K562 (cell line): ENCODE results near the gene SSH3. TPM values are rescaled to one million over a fixed set of nuclear protein-coding genes. Genes with fewer than 3 reads are reported as not detected.

ENCODE experiments used
- FOXM1 ChIP-seq, 2 experiments: fragments of 450-650 bp in 1 of 2; sonication (generic) in 1 of 2; formaldehyde crosslinking in 1 of 2; IDR thresholded peaks; 2 replicates each; pipeline versions ENCODE4 v1.6.1 to v1.9.0; 2017 to 2022; ENCODE audit warnings: low read depth in 2 of 2, mild to moderate bottlenecking in 2 of 2, missing genetic modification reagents in 1 of 2, moderate library complexity in 1 of 2
- HDAC2 ChIP-seq: fragments of 450-650 bp; IDR thresholded peaks from 2 replicates; pipeline ENCODE4 v1.6.1; 2016; ENCODE audit warnings: mild to moderate bottlenecking
- KLF1 ChIP-seq: fragments of 450-650 bp; IDR thresholded peaks from 2 replicates; pipeline ENCODE4 v1.6.1; 2016; ENCODE audit warnings: missing genetic modification characterization, missing compliant biosample characterization
- LARP7 ChIP-seq: fragments of 450-650 bp; IDR thresholded peaks from 2 replicates; pipeline ENCODE4 v1.6.1; 2016
- MIER1 ChIP-seq: fragments of 450-650 bp; IDR thresholded peaks from 2 replicates; pipeline ENCODE4 v1.6.1; 2016; ENCODE audit warnings: antibody characterized with exemption, mild to moderate bottlenecking, low read depth
- NEUROD1 ChIP-seq: fragments of 150-350 bp; IDR thresholded peaks from 2 replicates; pipeline ENCODE4 v1.6.1; 2014; ENCODE audit warnings: borderline replicate concordance, low read length, low read depth; ENCODE audit not compliant: partially characterized antibody
- POLR3A ChIP-seq: IDR thresholded peaks from 2 replicates; pipeline ENCODE4 v1.6.1; 2011; ENCODE audit warnings: borderline replicate concordance, mild to moderate bottlenecking, moderate library complexity; ENCODE audit not compliant: insufficient read length, insufficient read depth; ENCODE audit errors: extremely low read depth
- PTRF ChIP-seq: fragments of 450-650 bp; IDR thresholded peaks from 2 replicates; pipeline ENCODE4 v1.6.1; 2016; ENCODE audit warnings: mild to moderate bottlenecking, missing genetic modification characterization, missing compliant biosample characterization
- SIX5 ChIP-seq, 2 experiments: IDR thresholded peaks; 2 replicates each; pipeline ENCODE4 v1.6.1; 2011; ENCODE audit warnings: low read length in 2 of 2, borderline replicate concordance in 1 of 2, low read depth in 1 of 2, mild to moderate bottlenecking in 1 of 2, moderate library complexity in 1 of 2; ENCODE audit not compliant: insufficient read depth in 1 of 2
- TAF1 ChIP-seq: IDR thresholded peaks from 2 replicates; pipeline ENCODE4 v1.6.1; 2011; ENCODE audit warnings: mild to moderate bottlenecking, low read length, moderate library complexity; ENCODE audit not compliant: insufficient read depth, control insufficient read depth, severe bottlenecking; ENCODE audit errors: extremely low read depth
- TAL1 ChIP-seq: fragments of 450-650 bp; IDR thresholded peaks from 2 replicates; pipeline ENCODE4 v1.6.1; 2016; ENCODE audit warnings: mild to moderate bottlenecking
- ZBTB43 ChIP-seq: sonication (generic); formaldehyde crosslinking; IDR thresholded peaks from 2 replicates; pipeline ENCODE4 v1.8.0; 2023; ENCODE audit warnings: mild to moderate bottlenecking, missing genetic modification reagents
- ZFPM2 ChIP-seq: fragments of 250-450 bp; sonication (Bioruptor Pico); IDR thresholded peaks from 2 replicates; pipeline ENCODE4 v1.5.1; 2022; ENCODE audit warnings: mild to moderate bottlenecking
- ZNF121 ChIP-seq: sonication (generic); formaldehyde crosslinking; conservative IDR thresholded peaks from 2 replicates; pipeline ENCODE4 v1.8.0; 2022; ENCODE audit warnings: missing genetic modification reagents
- ZNF445 ChIP-seq: fragments of 250-450 bp; sonication (Bioruptor Pico); IDR thresholded peaks from 2 replicates; pipeline ENCODE4 v1.4.0; 2020; ENCODE audit warnings: low read depth, mild to moderate bottlenecking, moderate library complexity
- ZNF609 ChIP-seq: sonication (generic); formaldehyde crosslinking; IDR thresholded peaks from 2 replicates; pipeline ENCODE4 v1.8.1; 2023; ENCODE audit warnings: missing genetic modification reagents, mild to moderate bottlenecking, borderline replicate concordance
- polyA plus RNA-seq, 8 experiments: library from polyadenylated mRNA; depleted of rRNA in 4 of 8; stranded (reverse) in 5 of 8; unstranded in 3 of 8; fragments of >200 nt; fragmentation: Nextera tagmentation in 2 of 8; fragmentation: Illumina TruSeq in 1 of 8; extraction: Ambion mirVana in 2 of 8; extraction: Trizol in 1 of 8; gene quantifications; 2 replicates each; pipeline versions ENCODE4 v1.2.1 to v1.2.3, GENCODE V29; 2011 to 2014; ENCODE audit warnings: inconsistent platforms in 1 of 8, missing spikeins in 1 of 8
- total RNA-seq, 7 experiments: library from RNA; depleted of rRNA in 6 of 7; stranded (reverse); fragments of >200 nt in 6 of 7; fragmentation: Illumina TruSeq in 2 of 7; extraction: Trizol in 2 of 7; gene quantifications; 2 replicates each; pipeline versions ENCODE4 v1.2.1 to v1.2.3, GENCODE V29; 2011 to 2021; ENCODE audit warnings: low replicate concordance in 1 of 7
- TF ChIP-seq, protein P1 (sequence below), 2 experiments: fragments of 200-800 bp in 1 of 2; sonication (Bioruptor generic) in 1 of 2; sonication (generic) in 1 of 2; formaldehyde crosslinking in 1 of 2; IDR thresholded peaks in 1 of 2; conservative IDR thresholded peaks in 1 of 2; 2 replicates each; pipeline versions ENCODE4 v1.5.0 to v1.6.1; 2016 to 2020; ENCODE audit warnings: missing compliant biosample characterization in 1 of 2, missing genetic modification characterization in 1 of 2, missing genetic modification reagents in 1 of 2

Gene SSH3
- total and polyA plus RNA-seq, 9 of the 15 experiments (the other 6 are each of a cell fraction or from before 2014, with no cell fraction given), result 0.07 to 1.0 (median 0.24) TPM; not detected in 3

DNA sequence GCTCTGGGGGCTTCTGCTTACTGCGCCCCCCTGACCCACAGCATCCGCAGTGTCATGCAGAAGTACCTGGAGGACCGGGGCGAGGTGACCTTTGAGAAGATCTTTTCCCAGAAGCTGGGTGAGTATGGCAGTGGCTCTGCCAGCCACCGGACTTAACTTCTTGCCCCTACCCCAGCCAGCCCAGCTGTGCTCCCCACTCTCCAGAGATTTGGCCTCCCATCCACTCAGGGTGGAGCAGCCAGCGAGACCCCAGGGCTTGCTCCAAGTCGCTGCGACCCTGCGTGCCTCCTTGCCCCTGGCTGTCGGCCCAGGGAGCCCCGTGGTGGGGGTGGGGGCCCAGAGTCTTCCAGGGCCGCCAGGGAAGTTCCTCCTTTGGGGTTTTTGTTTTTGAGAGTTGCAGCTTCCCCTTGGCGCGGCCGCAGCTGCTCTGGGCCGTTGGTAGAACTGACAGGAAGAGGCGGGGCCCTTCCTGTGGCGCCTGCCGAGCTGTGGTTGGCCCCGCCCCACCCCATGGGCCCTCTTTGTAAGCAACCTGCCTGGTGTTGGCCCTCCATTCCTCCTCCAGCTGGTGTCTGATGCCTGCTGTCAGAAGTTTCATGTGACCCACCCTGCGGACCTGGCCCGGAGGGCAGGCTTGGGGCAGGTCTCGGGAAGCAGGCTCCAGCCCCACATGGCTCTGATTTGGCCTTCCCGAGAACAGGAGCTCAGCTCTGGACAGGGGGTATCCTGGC, 25.9 kb upstream of the SSH3 start (continued):
- no peak for TF ChIP-seq ZNF609 (CRISPR knock-in tag)
- TF ChIP-seq ZNF445 (CRISPR knock-in tag), result no peak
- TF ChIP-seq MIER1, result no peak
- no peak for TF ChIP-seq NEUROD1
- no peak for TF ChIP-seq LARP7
- no peak for TF ChIP-seq POLR3A
- TF ChIP-seq HDAC2, result no peak
- TF ChIP-seq SIX5 (IDR thresholded peaks at IDR 0.05; ENCODE audit: borderline replicate concordance in 1 of 2, insufficient read depth in 1 of 2, low read depth in 1 of 2, low read length in 2 of 2), result no peak
- TF ChIP-seq ZNF121 (CRISPR knock-in tag), result no peak
- TF ChIP-seq ZFPM2 (CRISPR knock-in tag), result no peak
- TF ChIP-seq, protein P1, sequence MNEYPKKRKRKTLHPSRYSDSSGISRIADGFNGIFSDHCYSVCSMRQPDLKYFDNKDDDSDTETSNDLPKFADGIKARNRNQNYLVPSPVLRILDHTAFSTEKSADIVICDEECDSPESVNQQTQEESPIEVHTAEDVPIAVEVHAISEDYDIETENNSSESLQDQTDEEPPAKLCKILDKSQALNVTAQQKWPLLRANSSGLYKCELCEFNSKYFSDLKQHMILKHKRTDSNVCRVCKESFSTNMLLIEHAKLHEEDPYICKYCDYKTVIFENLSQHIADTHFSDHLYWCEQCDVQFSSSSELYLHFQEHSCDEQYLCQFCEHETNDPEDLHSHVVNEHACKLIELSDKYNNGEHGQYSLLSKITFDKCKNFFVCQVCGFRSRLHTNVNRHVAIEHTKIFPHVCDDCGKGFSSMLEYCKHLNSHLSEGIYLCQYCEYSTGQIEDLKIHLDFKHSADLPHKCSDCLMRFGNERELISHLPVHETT (CRISPR knock-in tag; conservative IDR thresholded peaks at IDR 0.05 in 1 of 2, IDR thresholded peaks at IDR 0.05 in 1 of 2), result peak in 1 of 2 experiments; percentile 91; a peak in 2 of 4 replicates
- peak; percentile 66 for TF ChIP-seq FOXM1 (IDR thresholded peaks at IDR 0.05; ENCODE audit: low read depth)
- no peak for TF ChIP-seq FOXM1 (CRISPR knock-in tag; IDR thresholded peaks at IDR 0.05; ENCODE audit: low read depth)
- peak; percentile 68 for TF ChIP-seq TAF1
- TF ChIP-seq PTRF (tag), result no peak
- TF ChIP-seq KLF1, result no peak
- no peak for TF ChIP-seq TAL1
- TF ChIP-seq ZBTB43, result no peak
